Neural cell (in vitro differentiated cells): ENCODE measurements around the gene TFG. TPM values are rescaled to one million over a fixed set of nuclear protein-coding genes. Genes with fewer than 3 reads are reported as not detected.

Source experiments
- H2AFZ ChIP-seq: fragments of 200-600, 300-800 bp; sonication (generic), shearing (Covaris generic); 2 replicates; pipeline ENCODE4 v1.6.0; 2014; ENCODE audit warnings: low read depth, mild to moderate bottlenecking, antibody characterized with exemption, low read length, moderate library complexity
- H3F3A ChIP-seq: fragments of 200-600 bp; shearing (Covaris generic); 2 replicates; pipeline ENCODE4 v1.6.1; 2016; ENCODE audit warnings: mild to moderate bottlenecking, moderate library complexity, mixed read lengths, antibody characterized with exemption, low read length; ENCODE audit not compliant: insufficient read depth, poor library complexity, severe bottlenecking
- H3K27ac ChIP-seq: fragments of 200-600, 300-800 bp; sonication (generic), shearing (Covaris generic); 2 replicates; pipeline ENCODE4 v1.5.1; 2014; ENCODE audit warnings: mild to moderate bottlenecking, low read length, moderate library complexity
- H3K27me3 ChIP-seq: fragments of 300-800, 200-600 bp; sonication (generic), shearing (Covaris generic); 2 replicates; pipeline ENCODE4 v1.6.0; 2014; ENCODE audit warnings: mild to moderate bottlenecking, low read depth, low read length, moderate library complexity; ENCODE audit not compliant: insufficient read depth
- H3K36me3 ChIP-seq: fragments of 300-800, 200-600 bp; sonication (generic), shearing (Covaris generic); 2 replicates; pipeline ENCODE4 v1.5.1; 2014; ENCODE audit warnings: mild to moderate bottlenecking, antibody characterized with exemption, low read length, moderate library complexity; ENCODE audit not compliant: insufficient read depth
- H3K4me2 ChIP-seq: fragments of 300-800, 200-600 bp; sonication (generic), shearing (Covaris generic); 2 replicates; pipeline ENCODE4 v1.6.0; 2014; ENCODE audit warnings: mild to moderate bottlenecking, low read length
- H3K4me3 ChIP-seq: fragments of 300-800, 200-600 bp; sonication (generic), shearing (Covaris generic); 2 replicates; pipeline ENCODE4 v1.5.1; 2014; ENCODE audit warnings: mild to moderate bottlenecking, low read length, moderate library complexity
- H3K79me2 ChIP-seq: fragments of 200-600 bp; shearing (Covaris generic); replicated peaks from 2 replicates; pipeline ENCODE4 v1.6.0; 2014; ENCODE audit warnings: mild to moderate bottlenecking, low read length, moderate library complexity; ENCODE audit not compliant: insufficient read depth
- H3K9ac ChIP-seq: fragments of 300-800, 200-600 bp; sonication (generic), shearing (Covaris generic); 2 replicates; pipeline ENCODE4 v1.6.1; 2016; ENCODE audit warnings: mild to moderate bottlenecking, low read length, mixed read lengths
- H3K9me2 ChIP-seq: fragments of 200-600 bp; shearing (Covaris generic); 2 replicates; pipeline ENCODE4 v1.6.1; 2016; ENCODE audit warnings: mild to moderate bottlenecking, low read length, mixed read lengths; ENCODE audit not compliant: insufficient read depth
- H3K9me3 ChIP-seq: fragments of 200-600, 300-800 bp; sonication (generic), shearing (Covaris generic); 2 replicates; pipeline ENCODE4 v1.6.1; 2016; ENCODE audit warnings: mild to moderate bottlenecking, mixed run types, low read length, moderate library complexity, mixed read lengths
- H4K20me1 ChIP-seq: fragments of 200-600 bp; shearing (Covaris generic); 2 replicates; pipeline ENCODE4 v1.6.1; 2016; ENCODE audit warnings: mild to moderate bottlenecking, mixed run types; ENCODE audit not compliant: insufficient read depth
- CTCF ChIP-seq: fragments of 450-650 bp; IDR thresholded peaks from 2 replicates; pipeline ENCODE4 v1.5.1; 2014; ENCODE audit warnings: antibody characterized with exemption, mild to moderate bottlenecking, moderate library complexity; ENCODE audit not compliant: poor library complexity, severe bottlenecking
- EP300 ChIP-seq: fragments of 450-650 bp; conservative IDR thresholded peaks from 2 replicates; pipeline ENCODE4 v1.6.1; 2014; ENCODE audit warnings: antibody characterized with exemption, mild to moderate bottlenecking, moderate library complexity; ENCODE audit not compliant: poor library complexity, severe bottlenecking
- EZH2 ChIP-seq: fragments of 200-600, 300-800 bp; shearing (Covaris generic), sonication (generic); IDR thresholded peaks from 2 replicates; pipeline ENCODE4 v1.6.1; 2014; ENCODE audit warnings: antibody characterized with exemption, low read length, borderline replicate concordance, mild to moderate bottlenecking; ENCODE audit not compliant: insufficient read depth, poor library complexity, severe bottlenecking
- MXI1 ChIP-seq: fragments of 450-650 bp; conservative IDR thresholded peaks from 2 replicates; pipeline ENCODE4 v1.6.1; 2014; ENCODE audit warnings: antibody characterized with exemption, mild to moderate bottlenecking; ENCODE audit not compliant: poor library complexity, severe bottlenecking
- POLR2AphosphoS5 ChIP-seq: IDR thresholded peaks from 2 replicates; pipeline ENCODE4 v1.6.1; 2012
- RAD21 ChIP-seq: fragments of 450-650 bp; conservative IDR thresholded peaks from 2 replicates; pipeline ENCODE4 v1.6.1; 2014; ENCODE audit warnings: antibody characterized with exemption, mild to moderate bottlenecking, moderate library complexity
- SMC3 ChIP-seq: fragments of 450-650 bp; conservative IDR thresholded peaks from 2 replicates; pipeline ENCODE4 v1.6.1; 2014; ENCODE audit warnings: antibody characterized with exemption, mild to moderate bottlenecking, moderate library complexity; ENCODE audit not compliant: poor library complexity
- TAF1 ChIP-seq: IDR thresholded peaks from 2 replicates; pipeline ENCODE4 v1.6.1; 2012; ENCODE audit warnings: low read depth
- polyA plus RNA-seq: library from polyadenylated mRNA; depleted of rRNA; stranded (reverse); fragments of >200 nt; gene quantifications from 2 replicates; pipeline ENCODE4 v1.2.3, GENCODE V29; 2014
- TF ChIP-seq, protein P1 (sequence below): IDR thresholded peaks from 2 replicates; pipeline ENCODE4 v1.6.1; 2012; ENCODE audit warnings: borderline replicate concordance

The TFG gene
- polyA plus RNA-seq, 1 donor from 2014 or later = 64.6 TPM

- H2AFZ ChIP-seq = no peak overlapping the region
- no peaks in the 10 kb centered on the region for H3K9me3 ChIP-seq
- H3K79me2 ChIP-seq = no peaks in the 10 kb centered on the region
- no peak overlapping the region for H3K4me3 ChIP-seq
- H4K20me1 ChIP-seq = no peaks in the 10 kb centered on the region
- no peak overlapping the region for H3K27ac ChIP-seq
- no peak for TF ChIP-seq TAF1
- TF ChIP-seq EZH2 = no peak
- TF ChIP-seq RAD21 = no peak
- TF ChIP-seq SMC3 = no peak
- TF ChIP-seq POLR2AphosphoS5 = no peak
- TF ChIP-seq EP300 = no peak
- no peaks in the 10 kb centered on the region for H3K9me2 ChIP-seq
- H3F3A ChIP-seq = no peaks in the 10 kb centered on the region
- H3K4me2 ChIP-seq = no peak overlapping the region
- peaks cover 20% of the 10 kb centered on the region for H3K36me3 ChIP-seq
- H3K27me3 ChIP-seq = no peaks in the 10 kb centered on the region
- no peak overlapping the region for H3K9ac ChIP-seq
These were observed 36.8 kb downstream of the TFG start for GRCh38 chr3:100746092-100746491.

DNA sequence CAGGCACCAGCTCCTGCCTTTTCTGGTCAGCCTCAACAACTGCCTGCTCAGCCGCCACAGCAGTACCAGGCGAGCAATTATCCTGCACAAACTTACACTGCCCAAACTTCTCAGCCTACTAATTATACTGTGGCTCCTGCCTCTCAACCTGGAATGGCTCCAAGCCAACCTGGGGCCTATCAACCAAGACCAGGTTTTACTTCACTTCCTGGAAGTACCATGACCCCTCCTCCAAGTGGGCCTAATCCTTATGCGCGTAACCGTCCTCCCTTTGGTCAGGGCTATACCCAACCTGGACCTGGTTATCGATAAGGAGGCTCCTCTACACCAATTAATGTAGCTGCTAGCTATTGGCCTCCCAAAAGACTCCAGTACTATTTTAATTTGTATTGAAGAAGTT lies 38.9 kb downstream of the TFG start:
- Histone ChIP-seq H2AFZ (no peak overlapping the region), H4K20me1 (no peaks in the 10 kb centered on the region), H3K9me3 (no peaks in the 10 kb centered on the region), H3K27me3 (no peaks in the 10 kb centered on the region), H3F3A (no peaks in the 10 kb centered on the region), H3K27ac (no peak overlapping the region), H3K36me3 (peaks cover 13% of the 10 kb centered on the region), H3K9ac (no peak overlapping the region), H3K4me3 (no peak overlapping the region), H3K4me2 (no peak overlapping the region), H3K9me2 (no peaks in the 10 kb centered on the region), H3K79me2 (no peaks in the 10 kb centered on the region)
- no peak for TF ChIP-seq SMC3
- TF ChIP-seq MXI1 = no peak
- TF ChIP-seq TAF1 = no peak
- TF ChIP-seq POLR2AphosphoS5 = no peak
- TF ChIP-seq, protein P1, sequence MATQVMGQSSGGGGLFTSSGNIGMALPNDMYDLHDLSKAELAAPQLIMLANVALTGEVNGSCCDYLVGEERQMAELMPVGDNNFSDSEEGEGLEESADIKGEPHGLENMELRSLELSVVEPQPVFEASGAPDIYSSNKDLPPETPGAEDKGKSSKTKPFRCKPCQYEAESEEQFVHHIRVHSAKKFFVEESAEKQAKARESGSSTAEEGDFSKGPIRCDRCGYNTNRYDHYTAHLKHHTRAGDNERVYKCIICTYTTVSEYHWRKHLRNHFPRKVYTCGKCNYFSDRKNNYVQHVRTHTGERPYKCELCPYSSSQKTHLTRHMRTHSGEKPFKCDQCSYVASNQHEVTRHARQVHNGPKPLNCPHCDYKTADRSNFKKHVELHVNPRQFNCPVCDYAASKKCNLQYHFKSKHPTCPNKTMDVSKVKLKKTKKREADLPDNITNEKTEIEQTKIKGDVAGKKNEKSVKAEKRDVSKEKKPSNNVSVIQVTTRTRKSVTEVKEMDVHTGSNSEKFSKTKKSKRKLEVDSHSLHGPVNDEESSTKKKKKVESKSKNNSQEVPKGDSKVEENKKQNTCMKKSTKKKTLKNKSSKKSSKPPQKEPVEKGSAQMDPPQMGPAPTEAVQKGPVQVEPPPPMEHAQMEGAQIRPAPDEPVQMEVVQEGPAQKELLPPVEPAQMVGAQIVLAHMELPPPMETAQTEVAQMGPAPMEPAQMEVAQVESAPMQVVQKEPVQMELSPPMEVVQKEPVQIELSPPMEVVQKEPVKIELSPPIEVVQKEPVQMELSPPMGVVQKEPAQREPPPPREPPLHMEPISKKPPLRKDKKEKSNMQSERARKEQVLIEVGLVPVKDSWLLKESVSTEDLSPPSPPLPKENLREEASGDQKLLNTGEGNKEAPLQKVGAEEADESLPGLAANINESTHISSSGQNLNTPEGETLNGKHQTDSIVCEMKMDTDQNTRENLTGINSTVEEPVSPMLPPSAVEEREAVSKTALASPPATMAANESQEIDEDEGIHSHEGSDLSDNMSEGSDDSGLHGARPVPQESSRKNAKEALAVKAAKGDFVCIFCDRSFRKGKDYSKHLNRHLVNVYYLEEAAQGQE = no peak
- TF ChIP-seq EZH2 = no peak
- TF ChIP-seq EP300 = no peak
- TF ChIP-seq CTCF = no peak
- no peak for TF ChIP-seq RAD21

DNA sequence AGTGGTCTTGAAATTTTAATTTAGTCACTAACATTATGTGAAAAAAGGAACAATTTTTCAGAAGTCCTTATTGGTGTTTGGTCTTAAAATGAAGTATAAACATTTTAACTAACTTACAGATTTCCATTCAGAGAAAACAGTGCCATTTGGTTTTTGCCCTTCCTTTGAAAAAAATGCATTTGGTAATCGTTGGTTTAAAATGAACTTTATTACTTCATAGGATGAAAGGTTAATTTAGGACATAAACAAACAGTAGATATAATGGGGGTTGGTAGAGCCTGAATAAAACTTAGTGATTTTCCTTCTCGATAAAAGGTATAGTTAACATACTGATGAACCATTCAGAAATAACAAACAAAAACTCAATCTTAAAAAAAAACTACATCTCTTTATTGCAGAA lies 39.7 kb downstream of the TFG start:
- no peaks in the 10 kb centered on the region for H3K79me2 ChIP-seq
- H3F3A ChIP-seq = no peaks in the 10 kb centered on the region
- no peaks in the 10 kb centered on the region for H3K9me3 ChIP-seq
- H3K4me3 ChIP-seq = no peak overlapping the region
- no peak overlapping the region for H2AFZ ChIP-seq
- no peak overlapping the region for H3K27ac ChIP-seq
- no peaks in the 10 kb centered on the region for H3K27me3 ChIP-seq
- no peaks in the 10 kb centered on the region for H3K9me2 ChIP-seq
- no peak overlapping the region for H3K4me2 ChIP-seq
- no peak overlapping the region for H3K9ac ChIP-seq
- H4K20me1 ChIP-seq = no peaks in the 10 kb centered on the region
- TF ChIP-seq MXI1 (no peak), CTCF (no peak), SMC3 (no peak), EP300 (no peak), RAD21 (no peak), TAF1 (no peak), POLR2AphosphoS5 (no peak), EZH2 (no peak)
- TF ChIP-seq, protein P1 = no peak
- H3K36me3 ChIP-seq = peaks cover 13% of the 10 kb centered on the region
